Keratinocyte (primary cell): ENCODE measurements around the gene FNDC10. TPM values are rescaled to one million over a fixed set of nuclear protein-coding genes. Genes with fewer than 3 reads are reported as not detected.
"Not testable (repeated sequence)": the region's sequence is repeated elsewhere in the genome, so short reads cannot be mapped to it uniquely, and the experiment has no call there.

Source experiments
- DNase-seq: peaks from one replicate; pipeline ENCODE4 v3.0.0-alpha.2; 2011; ENCODE audit warnings: low read depth, missing footprints, low spot score
- FAIRE-seq: peaks from 2 replicates; lab custom pipeline; 2011; peaks lifted over from hg19 to GRCh38; lab: Jason Lieb, UNC
- H2AFZ ChIP-seq: 2 replicates; pipeline ENCODE4 v1.6.0; 2012; ENCODE audit warnings: low read length, control low read depth, inconsistent platforms; ENCODE audit not compliant: control insufficient read depth
- H3K27ac ChIP-seq: 2 replicates; pipeline ENCODE4 v1.5.1; 2011; ENCODE audit warnings: low read length; ENCODE audit not compliant: control insufficient read depth, insufficient read depth
- H3K27me3 ChIP-seq: 3 replicates; pipeline ENCODE4 v1.6.0; 2011; ENCODE audit warnings: low read length; ENCODE audit not compliant: control insufficient read depth, insufficient read depth; ENCODE audit errors: extremely low read depth
- H3K36me3 ChIP-seq, 2 experiments: 2 replicates in 1 of 2; 3 replicates in 1 of 2; pipeline ENCODE4 v1.5.1; 2011; ENCODE audit warnings: low read length in 2 of 2, mild to moderate bottlenecking in 1 of 2; ENCODE audit not compliant: control insufficient read depth in 2 of 2, insufficient read depth in 2 of 2; ENCODE audit errors: extremely low read depth in 1 of 2
- H3K4me1 ChIP-seq: 3 replicates; pipeline ENCODE4 v1.5.1; 2011; ENCODE audit warnings: low read length; ENCODE audit not compliant: control insufficient read depth, insufficient read depth; ENCODE audit errors: extremely low read depth
- H3K4me2 ChIP-seq: 3 replicates; pipeline ENCODE4 v1.6.0; 2011; ENCODE audit warnings: low read depth, low read length; ENCODE audit not compliant: control insufficient read depth, insufficient read depth; ENCODE audit errors: extremely low read depth
- H3K4me3 ChIP-seq, 3 experiments: fragments of 200-600 bp in 1 of 3; sonication (generic) in 1 of 3; 2 replicates in 2 of 3; 3 replicates in 1 of 3; pipeline ENCODE4 v1.5.1; 2011 to 2016; ENCODE audit warnings: low read length in 3 of 3, mild to moderate bottlenecking in 3 of 3, control low read depth in 2 of 3, inconsistent platforms in 1 of 3, low read depth in 1 of 3, mixed read lengths in 1 of 3, mixed run types in 1 of 3, moderate library complexity in 1 of 3; ENCODE audit not compliant: control insufficient read depth in 2 of 3, insufficient read depth in 2 of 3; ENCODE audit errors: extremely low read depth in 1 of 3
- H3K79me2 ChIP-seq: 2 replicates; pipeline ENCODE4 v1.6.0; 2012; ENCODE audit warnings: low read length; ENCODE audit not compliant: control insufficient read depth, insufficient read depth
- H3K9ac ChIP-seq: 3 replicates; pipeline ENCODE4 v1.6.0; 2011; ENCODE audit warnings: low read length; ENCODE audit not compliant: control insufficient read depth, insufficient read depth; ENCODE audit errors: extremely low read depth
- H3K9me1 ChIP-seq: 3 replicates; pipeline ENCODE4 v1.6.0; 2011; ENCODE audit warnings: low read length; ENCODE audit not compliant: control insufficient read depth, insufficient read depth; ENCODE audit errors: extremely low read depth
- H3K9me3 ChIP-seq: 2 replicates; pipeline ENCODE4 v1.5.1; 2012; ENCODE audit warnings: low read depth, low read length; ENCODE audit not compliant: control insufficient read depth
- H4K20me1 ChIP-seq: 3 replicates; pipeline ENCODE4 v1.6.0; 2011; ENCODE audit warnings: low read length; ENCODE audit not compliant: control insufficient read depth, insufficient read depth; ENCODE audit errors: extremely low read depth
- dilution Hi-C: fragments of 300-500 bp; cut with MboI; formaldehyde crosslinking; loops from one replicate; pipeline ENCODE4 v1.7.0; 2020; ENCODE audit warnings: low sequenced_read_pairs; ENCODE audit not compliant: extremely low pct_ligation_motif_present
- polyA plus RNA-seq, 5 experiments: library from polyadenylated mRNA; depleted of rRNA in 3 of 5; stranded (reverse) in 3 of 5; stranded (forward) in 1 of 5; unstranded in 1 of 5; fragments of >200 nt; gene quantifications; 1 replicate in 1 of 5; 2 replicates in 3 of 5; 3 replicates in 1 of 5; pipeline versions ENCODE4 v1.2.1 to v1.2.3, GENCODE V29; 2011 to 2012; ENCODE audit warnings: missing spikeins in 2 of 5, low read depth in 1 of 5, low replicate concordance in 1 of 5

Gene FNDC10
- polyA plus RNA-seq, 1 donor (not counting 4 experiments of a cell fraction or from before 2014, with no cell fraction given): 1.2 TPM

- H3K9me3 ChIP-seq, DNase-seq, H3K4me2 ChIP-seq, H3K4me3 ChIP-seq, H3K27ac ChIP-seq, H2AFZ ChIP-seq, FAIRE-seq, H3K9me1 ChIP-seq, H4K20me1 ChIP-seq, H3K79me2 ChIP-seq, H3K9ac ChIP-seq, H3K27me3 ChIP-seq, H3K36me3 ChIP-seq, H3K4me1 ChIP-seq, dilution Hi-C loops: not testable (repeated sequence)
Measured at GRCh38 chr1:1636621-1637478, 36.9 kb upstream of the FNDC10 start.

- H4K20me1 ChIP-seq, dilution Hi-C loops, H3K4me1 ChIP-seq, H3K9me3 ChIP-seq, H3K4me3 ChIP-seq, H3K79me2 ChIP-seq, H3K4me2 ChIP-seq, H2AFZ ChIP-seq, H3K9ac ChIP-seq, H3K9me1 ChIP-seq, FAIRE-seq, DNase-seq, H3K36me3 ChIP-seq, H3K27ac ChIP-seq: not testable (repeated sequence)
- H3K27me3 ChIP-seq: peaks cover 15% of the 10 kb centered on the region
Measured at GRCh38 chr1:1634613-1635012, 34.7 kb upstream of the FNDC10 start.

- dilution Hi-C loops, H4K20me1 ChIP-seq, H2AFZ ChIP-seq, H3K9me3 ChIP-seq, H3K9ac ChIP-seq, H3K4me2 ChIP-seq, H3K36me3 ChIP-seq, H3K27ac ChIP-seq, H3K4me3 ChIP-seq, H3K9me1 ChIP-seq, H3K79me2 ChIP-seq, FAIRE-seq, H3K4me1 ChIP-seq, DNase-seq: not testable (repeated sequence)
- peaks cover 15% of the 10 kb centered on the region for H3K27me3 ChIP-seq
Measured at GRCh38 chr1:1633409-1633808, 33.5 kb upstream of the FNDC10 start.
